ENCODE data around the gene PSEN1. TPM values are rescaled to one million over a fixed set of nuclear protein-coding genes. Genes with fewer than 3 reads are reported as not detected.
"Not testable (repeated sequence)": the region's sequence is repeated elsewhere in the genome, so short reads cannot be mapped to it uniquely, and the experiment has no call there.

PSEN1 gene
- polyA plus RNA-seq, 2 of the 4 experiments (the other 2 are of a cell fraction): 21.6 to 38.1 TPM

- no peak overlapping the region for H3K4me2 ChIP-seq
- FAIRE-seq: no peak
- no peak overlapping the region for H3K27ac ChIP-seq
- ChIA-PET CTCF (interaction anchor here (0.6 to 3.6 kb wide), 7 partner anchors 54 to 304 kb away, joined by 3 to 19 read pairs (median 4); no protein-coding TSS in a partner anchor), POLR2A (no interaction called here)
- DNase-seq (ENCODE audit: low read depth in 1 of 2, low spot score in 1 of 2): no peak
- no peak overlapping the region for H3K4me3 ChIP-seq
- TF ChIP-seq, protein P1, sequence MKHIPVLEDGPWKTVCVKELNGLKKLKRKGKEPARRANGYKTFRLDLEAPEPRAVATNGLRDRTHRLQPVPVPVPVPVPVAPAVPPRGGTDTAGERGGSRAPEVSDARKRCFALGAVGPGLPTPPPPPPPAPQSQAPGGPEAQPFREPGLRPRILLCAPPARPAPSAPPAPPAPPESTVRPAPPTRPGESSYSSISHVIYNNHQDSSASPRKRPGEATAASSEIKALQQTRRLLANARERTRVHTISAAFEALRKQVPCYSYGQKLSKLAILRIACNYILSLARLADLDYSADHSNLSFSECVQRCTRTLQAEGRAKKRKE (CRISPR knock-in tag; IDR thresholded peaks at IDR 0.05; ENCODE audit: low read depth): no peak
- TF ChIP-seq, protein P2, sequence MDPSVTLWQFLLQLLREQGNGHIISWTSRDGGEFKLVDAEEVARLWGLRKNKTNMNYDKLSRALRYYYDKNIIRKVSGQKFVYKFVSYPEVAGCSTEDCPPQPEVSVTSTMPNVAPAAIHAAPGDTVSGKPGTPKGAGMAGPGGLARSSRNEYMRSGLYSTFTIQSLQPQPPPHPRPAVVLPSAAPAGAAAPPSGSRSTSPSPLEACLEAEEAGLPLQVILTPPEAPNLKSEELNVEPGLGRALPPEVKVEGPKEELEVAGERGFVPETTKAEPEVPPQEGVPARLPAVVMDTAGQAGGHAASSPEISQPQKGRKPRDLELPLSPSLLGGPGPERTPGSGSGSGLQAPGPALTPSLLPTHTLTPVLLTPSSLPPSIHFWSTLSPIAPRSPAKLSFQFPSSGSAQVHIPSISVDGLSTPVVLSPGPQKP (IDR thresholded peaks at IDR 0.05; ENCODE audit: low read depth, low read length): no peak
- TF ChIP-seq RFX5 (IDR thresholded peaks at IDR 0.05) (no peak), CHD4 (IDR thresholded peaks at IDR 0.05; ENCODE audit: borderline replicate concordance) (no peak), MAFK (IDR thresholded peaks at IDR 0.05; ENCODE audit: partially characterized antibody) (no peak), JUN (IDR thresholded peaks at IDR 0.05) (no peak), EP300 (IDR thresholded peaks at IDR 0.05) (no peak), TP53 (CRISPR knock-in tag; IDR thresholded peaks at IDR 0.05) (no peak), USF2 (IDR thresholded peaks at IDR 0.05) (no peak)
- TF ChIP-seq, protein P3, sequence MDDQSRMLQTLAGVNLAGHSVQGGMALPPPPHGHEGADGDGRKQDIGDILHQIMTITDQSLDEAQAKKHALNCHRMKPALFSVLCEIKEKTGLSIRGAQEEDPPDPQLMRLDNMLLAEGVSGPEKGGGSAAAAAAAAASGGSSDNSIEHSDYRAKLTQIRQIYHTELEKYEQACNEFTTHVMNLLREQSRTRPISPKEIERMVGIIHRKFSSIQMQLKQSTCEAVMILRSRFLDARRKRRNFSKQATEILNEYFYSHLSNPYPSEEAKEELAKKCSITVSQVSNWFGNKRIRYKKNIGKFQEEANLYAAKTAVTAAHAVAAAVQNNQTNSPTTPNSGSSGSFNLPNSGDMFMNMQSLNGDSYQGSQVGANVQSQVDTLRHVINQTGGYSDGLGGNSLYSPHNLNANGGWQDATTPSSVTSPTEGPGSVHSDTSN (IDR thresholded peaks at IDR 0.05): no peak
- TF ChIP-seq, protein P4, sequence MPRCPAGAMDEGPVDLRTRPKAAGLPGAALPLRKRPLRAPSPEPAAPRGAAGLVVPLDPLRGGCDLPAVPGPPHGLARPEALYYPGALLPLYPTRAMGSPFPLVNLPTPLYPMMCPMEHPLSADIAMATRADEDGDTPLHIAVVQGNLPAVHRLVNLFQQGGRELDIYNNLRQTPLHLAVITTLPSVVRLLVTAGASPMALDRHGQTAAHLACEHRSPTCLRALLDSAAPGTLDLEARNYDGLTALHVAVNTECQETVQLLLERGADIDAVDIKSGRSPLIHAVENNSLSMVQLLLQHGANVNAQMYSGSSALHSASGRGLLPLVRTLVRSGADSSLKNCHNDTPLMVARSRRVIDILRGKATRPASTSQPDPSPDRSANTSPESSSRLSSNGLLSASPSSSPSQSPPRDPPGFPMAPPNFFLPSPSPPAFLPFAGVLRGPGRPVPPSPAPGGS (IDR thresholded peaks at IDR 0.05): no peak
- no peaks in the 10 kb centered on the region for H3K4me1 ChIP-seq
- no peak for ATAC-seq
- H3K9me3 ChIP-seq: no peaks in the 10 kb centered on the region
- 97% methylated on average over 14 of the region's 14 CpGs for WGBS (ENCODE audit: missing lambda C conversion rate)
Measured at GRCh38 chr14:73168691-73169090, 32.4 kb downstream of the PSEN1 start.

- H3K27ac ChIP-seq; DNase-seq (ENCODE audit: low read depth in 1 of 2, low spot score in 1 of 2); H3K9me3 ChIP-seq; FAIRE-seq; ATAC-seq; H3K4me2 ChIP-seq; H3K4me3 ChIP-seq; POLR2A ChIA-PET; H3K4me1 ChIP-seq: not testable (repeated sequence)
- CTCF ChIA-PET: interaction anchor here (1.2 to 3.6 kb wide), 3 partner anchors 53 to 303 kb away, joined by 3 to 19 read pairs (median 10); no protein-coding TSS in a partner anchor
- 93% methylated on average over 6 of the region's 6 CpGs for WGBS (ENCODE audit: missing lambda C conversion rate)
Measured at GRCh38 chr14:73169855-73170254, 33.5 kb downstream of the PSEN1 start.

DNA sequence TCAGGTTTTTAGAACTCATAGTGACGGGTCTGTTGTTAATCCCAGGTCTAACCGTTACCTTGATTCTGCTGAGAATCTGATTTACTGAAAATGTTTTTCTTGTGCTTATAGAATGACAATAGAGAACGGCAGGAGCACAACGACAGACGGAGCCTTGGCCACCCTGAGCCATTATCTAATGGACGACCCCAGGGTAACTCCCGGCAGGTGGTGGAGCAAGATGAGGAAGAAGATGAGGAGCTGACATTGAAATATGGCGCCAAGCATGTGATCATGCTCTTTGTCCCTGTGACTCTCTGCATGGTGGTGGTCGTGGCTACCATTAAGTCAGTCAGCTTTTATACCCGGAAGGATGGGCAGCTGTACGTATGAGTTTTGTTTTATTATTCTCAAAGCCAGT is 34.4 kb downstream of the PSEN1 start:
- no peak overlapping the region for H3K4me3 ChIP-seq
- H3K4me1 ChIP-seq: no peaks in the 10 kb centered on the region
- ChIA-PET CTCF (interaction anchor here (1.0 to 3.6 kb wide), 2 partner anchors 111 to 302 kb away, joined by 3 to 19 read pairs; no protein-coding TSS in a partner anchor), POLR2A (no interaction called here)
- H3K27ac ChIP-seq: no peak overlapping the region
- no peak for DNase-seq (ENCODE audit: low read depth in 1 of 2, low spot score in 1 of 2)
- H3K9me3 ChIP-seq: no peaks in the 10 kb centered on the region
- FAIRE-seq: no peak
- TF ChIP-seq MYC (IDR thresholded peaks at IDR 0.05; ENCODE audit: borderline replicate concordance, low read length) (no peak), HOXB13 (CRISPR knock-in tag; IDR thresholded peaks at IDR 0.05; ENCODE audit: low read depth) (no peak), RARB (CRISPR knock-in tag; IDR thresholded peaks at IDR 0.05) (no peak), JUN (IDR thresholded peaks at IDR 0.05) (no peak), SMC3 (IDR thresholded peaks at IDR 0.05) (no peak), MAZ (IDR thresholded peaks at IDR 0.05; ENCODE audit: borderline replicate concordance, low read depth, low read length) (no peak), BHLHE40 (IDR thresholded peaks at IDR 0.05; ENCODE audit: low read depth, low read length) (no peak), SREBF2 (IDR thresholded peaks at IDR 0.05) (no peak), MAFK (IDR thresholded peaks at IDR 0.05; ENCODE audit: partially characterized antibody) (no peak), PHF8 (IDR thresholded peaks at IDR 0.05; ENCODE audit: borderline replicate concordance, low read depth) (no peak), POLR2AphosphoS2 (conservative IDR thresholded peaks at IDR 0.05; ENCODE audit: low read length) (no peak), FOXS1 (CRISPR knock-in tag; IDR thresholded peaks at IDR 0.05) (no peak), RAD21 (conservative IDR thresholded peaks at IDR 0.05 in 1 of 2, IDR thresholded peaks at IDR 0.05 in 1 of 2) (no peak), JUNB (IDR thresholded peaks at IDR 0.05) (no peak), ZNF302 (CRISPR knock-in tag; IDR thresholded peaks at IDR 0.05) (no peak), HDAC2 (IDR thresholded peaks at IDR 0.05) (no peak), CBX2 (IDR thresholded peaks at IDR 0.05; ENCODE audit: borderline replicate concordance, low read depth) (no peak)
- TF ChIP-seq, protein P2 (IDR thresholded peaks at IDR 0.05; ENCODE audit: low read depth, low read length): no peak
- ATAC-seq: no peak
- WGBS (ENCODE audit: missing lambda C conversion rate): 90% methylated on average over 11 of the region's 11 CpGs
- H3K4me2 ChIP-seq: no peak overlapping the region
